Stimulated activated CD8-positive, alpha-beta memory T cell treated with anti-CD3 and anti-CD28 coated beads, Interleukin-15, amount 100 ng/mL, for 4 hours (primary cell): Measurements from ENCODE around the gene PDIA3.
"Not testable (repeated sequence)": the region's sequence is repeated elsewhere in the genome, so short reads cannot be mapped to it uniquely, and the experiment has no call there.

ENCODE experiments used
- DNase-seq, 2 donors: peaks; one replicate each; pipeline ENCODE4 v3.0.0-alpha.2; 2020; ENCODE audit warnings: low read depth in 2 of 2

The PDIA3 gene

DNA sequence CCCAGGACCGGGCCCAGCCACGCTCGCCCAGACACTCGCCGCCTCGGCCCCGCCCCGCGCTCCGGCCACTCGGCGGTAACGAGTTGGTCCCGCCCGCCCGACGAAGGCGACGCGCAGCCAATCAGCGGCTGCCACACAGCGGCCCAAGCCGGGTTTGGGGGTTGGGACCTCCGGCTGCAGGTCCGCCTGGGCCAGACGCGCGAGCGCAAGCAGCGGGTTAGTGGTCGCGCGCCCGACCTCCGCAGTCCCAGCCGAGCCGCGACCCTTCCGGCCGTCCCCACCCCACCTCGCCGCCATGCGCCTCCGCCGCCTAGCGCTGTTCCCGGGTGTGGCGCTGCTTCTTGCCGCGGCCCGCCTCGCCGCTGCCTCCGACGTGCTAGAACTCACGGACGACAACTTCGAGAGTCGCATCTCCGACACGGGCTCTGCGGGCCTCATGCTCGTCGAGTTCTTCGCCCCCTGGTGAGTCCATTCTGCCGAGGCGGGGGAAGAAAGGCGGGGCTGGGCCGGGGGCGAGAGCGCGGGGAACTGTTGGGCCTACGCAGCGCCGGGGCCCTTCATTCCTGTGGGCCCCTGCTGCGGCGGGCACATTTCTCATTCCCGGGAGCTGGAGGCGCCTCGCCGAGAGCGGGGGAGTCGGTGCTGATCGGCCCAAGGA lies at the start of gene PDIA3:
Gene PDIA3, plus strand, starts transcription at position 194 of the 658 bp plus-strand sequence. Its CDS starts 102 bp downstream, at position 296.
- peak; percentile 73 to 84 for DNase-seq

DNA sequence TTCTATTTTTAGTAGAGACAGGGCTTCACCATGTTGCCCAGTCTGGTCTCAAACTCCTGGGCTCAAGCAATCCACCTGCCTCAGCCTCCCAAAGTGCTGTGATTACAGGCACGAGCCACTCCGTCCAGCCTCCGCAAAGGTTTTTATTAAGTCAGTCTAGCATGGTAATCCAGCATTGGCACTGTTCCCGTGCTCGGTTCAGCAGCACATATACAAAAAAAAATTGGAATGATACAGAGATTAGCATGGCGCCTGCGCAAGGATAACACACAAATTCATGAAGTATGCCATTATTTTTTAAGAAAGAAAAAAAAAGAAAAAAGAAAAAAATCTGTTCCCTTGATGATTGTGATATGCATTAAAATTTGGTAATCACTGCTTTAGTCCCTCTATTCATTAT lies 44.1 kb upstream of the PDIA3 start:
- DNase-seq = no peak

DNA sequence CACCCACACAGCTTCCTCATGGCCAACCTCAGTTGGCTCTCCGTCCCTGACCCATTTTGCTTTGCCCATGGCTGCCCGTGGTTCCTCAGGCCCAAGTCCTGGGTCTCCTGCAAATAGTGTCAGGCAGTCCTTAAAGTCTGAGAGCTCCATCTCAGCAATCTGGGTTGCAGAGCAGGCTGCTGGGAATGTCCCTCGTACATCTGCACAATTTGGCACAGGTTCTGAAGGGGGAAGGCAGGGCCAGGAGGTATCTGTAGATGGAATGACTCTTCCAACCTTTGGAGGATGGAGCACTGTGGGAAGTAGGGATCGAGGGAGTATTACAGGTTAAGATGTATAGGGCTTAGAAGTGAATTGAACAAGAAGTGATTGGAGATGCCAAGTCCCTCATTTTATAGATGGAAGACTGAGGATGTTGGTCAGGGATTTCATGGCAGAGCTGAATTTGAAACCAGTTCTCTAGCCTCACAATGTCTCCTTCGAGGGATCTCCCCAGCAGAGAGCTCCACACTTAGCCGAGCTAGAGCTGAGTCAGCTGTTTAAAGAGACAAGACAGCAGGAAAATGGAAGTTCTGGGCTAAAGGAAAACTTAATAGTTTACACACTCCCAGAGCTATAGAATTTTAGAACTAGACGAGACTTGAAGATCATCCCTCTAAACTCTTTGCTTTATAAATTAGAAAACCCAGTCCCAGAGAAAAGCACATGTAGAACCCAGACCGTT lies 43.4 kb upstream of the PDIA3 start:
- no peak for DNase-seq

DNA sequence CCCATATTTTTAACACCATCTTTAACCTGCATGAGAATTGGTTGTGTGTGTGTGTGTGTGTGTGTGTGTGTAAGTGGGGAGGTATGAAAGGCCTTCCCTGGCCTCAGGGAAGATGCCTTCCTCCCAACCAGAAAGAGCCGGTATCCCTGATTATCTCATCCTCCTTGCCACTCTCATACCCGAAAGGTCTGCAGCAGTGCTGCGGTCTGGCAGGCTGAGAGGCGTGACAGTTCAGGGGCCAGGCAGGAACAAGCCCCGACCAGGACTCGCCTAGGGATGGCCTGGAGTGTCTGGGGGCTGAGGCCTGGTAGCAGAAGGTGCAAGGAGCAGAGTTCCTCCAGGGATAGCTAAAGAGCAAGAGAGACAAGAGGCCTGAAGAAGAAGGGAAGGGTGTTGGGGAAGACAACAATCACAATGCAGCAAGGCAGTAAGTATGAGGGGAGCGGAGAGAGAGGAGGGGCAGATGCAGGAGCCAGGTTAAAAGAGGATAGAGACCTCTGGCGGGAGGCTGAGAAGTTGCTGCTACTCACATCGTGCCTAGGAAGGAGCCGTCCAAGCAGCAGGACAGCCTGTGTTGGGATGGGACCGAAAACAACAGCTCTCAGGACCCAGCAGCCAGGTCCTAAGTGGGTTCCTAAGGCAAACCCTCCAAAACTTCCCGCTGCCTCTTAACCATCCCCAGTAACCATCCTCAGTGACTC lies 35.7 kb upstream of the PDIA3 start:
- not testable (repeated sequence) for DNase-seq

DNA sequence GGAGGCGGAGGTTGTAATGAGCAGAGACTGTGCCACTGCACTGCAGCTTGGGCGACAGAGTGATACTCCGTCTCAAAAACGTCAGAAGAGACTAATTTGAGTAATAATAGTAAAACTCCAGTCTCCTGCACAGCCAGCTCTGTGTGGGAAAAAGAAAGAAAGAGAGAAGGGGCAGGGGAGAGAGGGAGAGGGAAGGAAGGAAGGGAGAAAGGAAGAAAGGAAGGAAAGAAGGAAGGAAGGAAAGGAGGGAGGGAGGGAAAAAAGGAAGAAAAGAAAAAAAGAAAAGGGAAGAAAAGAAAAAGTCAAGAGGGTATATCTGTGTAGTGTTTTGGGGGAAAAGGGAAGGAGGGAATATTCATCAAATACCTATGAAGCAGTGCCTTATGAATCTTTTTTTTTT lies 23.1 kb upstream of the PDIA3 start:
- DNase-seq = no peak

DNA sequence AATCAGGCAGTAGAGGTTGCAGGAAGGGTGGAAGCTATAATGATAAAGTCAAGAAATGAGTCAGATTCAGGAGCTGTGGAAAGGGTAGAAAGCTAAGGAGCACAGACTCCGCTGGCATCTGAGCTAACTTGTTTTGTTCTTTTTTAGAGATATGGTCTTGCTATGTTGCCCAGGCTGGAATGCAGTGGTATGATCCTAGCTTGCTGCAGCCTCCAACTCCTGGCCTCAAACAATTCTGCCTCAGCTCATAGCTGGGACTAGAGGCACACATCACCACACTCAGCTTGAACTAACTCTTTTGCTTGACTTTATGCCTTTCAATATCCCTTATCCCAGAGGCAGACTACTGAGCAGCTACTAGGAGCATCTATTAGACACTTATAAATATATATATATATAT lies 19.9 kb upstream of the PDIA3 start:
- not testable (repeated sequence) for DNase-seq

DNA sequence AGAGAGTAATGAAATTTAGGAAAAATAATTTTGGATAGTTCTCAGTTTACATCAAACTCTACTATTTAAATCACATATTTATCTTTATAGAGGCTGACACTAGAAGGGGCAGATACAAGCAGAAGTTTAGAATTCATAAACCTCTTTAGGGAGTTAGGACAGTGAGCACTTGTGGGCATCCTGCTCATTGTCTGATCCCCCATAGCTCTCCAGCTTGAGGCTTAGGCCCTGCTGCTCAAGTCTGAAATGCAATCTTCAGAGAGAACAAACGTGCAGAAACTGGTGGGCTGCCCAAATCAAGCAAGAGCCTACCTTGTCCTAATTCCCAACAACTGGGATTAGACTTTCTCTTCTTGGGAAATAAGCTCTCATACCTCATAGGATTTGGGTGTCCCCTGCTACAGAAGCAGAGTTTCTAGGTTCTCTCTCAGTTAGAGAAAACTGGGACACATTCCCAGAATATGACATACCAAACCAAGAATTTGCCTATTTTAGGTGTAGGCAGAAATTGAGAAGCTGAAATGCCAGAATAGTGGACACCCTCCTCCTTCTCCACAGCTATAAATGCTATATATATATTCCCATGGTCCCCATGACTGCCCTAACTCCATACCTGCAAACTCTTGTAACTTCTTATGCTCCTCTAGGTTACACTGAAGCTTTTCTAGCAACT lies 18.0 kb upstream of the PDIA3 start:
- DNase-seq = not testable (repeated sequence)

DNA sequence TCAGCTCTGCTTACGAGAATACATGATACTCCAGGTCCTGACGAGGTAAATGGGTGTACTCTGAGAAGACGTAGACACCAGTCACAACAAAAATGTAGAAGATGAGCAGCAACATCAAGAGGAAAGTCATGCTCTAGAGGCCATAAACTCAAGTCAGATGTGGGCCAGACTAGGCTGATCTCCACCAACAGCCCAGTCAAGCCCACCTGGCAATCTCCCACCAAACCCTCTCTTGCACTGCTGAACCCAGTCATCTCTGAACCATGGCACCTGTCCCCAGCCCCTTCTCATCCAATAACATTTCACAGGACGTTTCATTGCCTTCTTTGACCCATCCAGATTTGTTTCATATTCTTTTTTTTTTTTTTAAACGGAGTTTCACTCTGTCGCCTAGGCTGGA lies 10.8 kb upstream of the PDIA3 start:
- DNase-seq = no peak

DNA sequence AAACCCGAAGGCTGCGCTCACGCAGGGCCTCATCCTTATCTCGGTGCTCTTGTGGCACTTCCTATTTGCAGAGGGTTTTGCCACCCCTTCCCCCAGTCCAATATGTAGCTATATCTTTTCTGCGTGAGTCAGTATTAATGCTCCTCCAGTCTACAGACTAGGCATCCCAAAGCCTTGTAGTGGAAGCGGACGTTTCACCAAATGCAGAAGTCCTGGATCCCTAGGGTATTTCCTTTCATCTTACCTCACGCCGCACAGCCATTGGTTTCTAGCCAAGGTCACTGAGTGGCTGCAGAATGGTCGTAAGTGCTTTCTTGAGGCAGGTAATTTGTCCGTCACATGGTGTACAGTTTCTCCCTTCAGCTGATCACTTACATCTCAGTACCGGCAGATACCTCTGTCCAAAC lies 668 bp downstream of the PDIA3 start:
- DNase-seq = not testable (repeated sequence)

DNA sequence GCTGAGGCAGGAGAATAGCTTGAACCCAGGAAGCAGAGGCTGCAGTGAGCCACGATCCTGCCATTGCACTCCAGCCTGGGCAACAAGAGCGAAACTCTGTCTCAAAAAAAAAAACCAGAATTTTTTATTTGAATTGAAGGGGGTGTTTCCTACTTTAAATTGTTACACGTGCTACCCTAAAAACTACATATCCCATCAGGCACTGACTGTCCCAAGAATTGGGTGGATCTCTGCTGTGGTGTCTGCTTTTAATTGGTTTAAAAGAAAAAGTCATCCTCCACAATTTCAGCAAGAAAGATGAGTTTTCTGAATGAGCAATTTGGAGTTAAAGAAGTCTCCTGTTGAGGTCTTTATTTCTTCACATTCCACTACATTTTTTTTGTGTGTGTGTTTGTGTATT lies 2.1 kb downstream of the PDIA3 start:
- no peak for DNase-seq

DNA sequence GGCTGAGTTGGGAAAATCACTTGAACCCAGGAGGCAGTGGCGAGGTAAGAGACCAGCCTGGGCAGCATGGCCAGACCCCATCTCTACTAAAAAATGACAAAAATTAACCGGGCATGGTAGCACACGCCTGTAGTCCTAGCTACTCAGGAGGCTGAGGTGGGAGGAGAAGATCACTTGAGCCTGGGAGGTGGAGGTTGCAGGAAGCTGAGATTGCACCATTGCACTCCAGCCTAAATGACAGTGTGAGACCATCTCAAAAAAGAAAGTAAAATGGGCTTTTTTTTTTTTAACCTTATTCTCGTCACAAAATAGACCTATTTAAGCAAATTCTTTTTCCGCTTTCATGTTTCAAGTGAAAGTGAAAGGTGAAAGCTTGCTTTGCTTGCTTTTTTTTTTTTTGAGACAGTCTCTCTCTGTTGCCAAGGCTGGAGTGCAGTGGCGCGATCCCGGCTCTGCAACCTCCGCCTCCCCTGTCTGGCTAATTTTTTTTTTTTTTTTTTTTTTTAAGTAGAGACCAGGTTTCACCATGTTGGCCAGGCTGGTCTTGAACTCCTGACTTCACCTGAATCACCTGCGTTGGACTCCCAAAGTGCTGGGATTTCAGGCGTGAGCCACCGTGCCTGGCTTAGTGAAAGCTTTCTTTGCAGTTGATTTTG lies 3.6 kb downstream of the PDIA3 start:
- no peak for DNase-seq

DNA sequence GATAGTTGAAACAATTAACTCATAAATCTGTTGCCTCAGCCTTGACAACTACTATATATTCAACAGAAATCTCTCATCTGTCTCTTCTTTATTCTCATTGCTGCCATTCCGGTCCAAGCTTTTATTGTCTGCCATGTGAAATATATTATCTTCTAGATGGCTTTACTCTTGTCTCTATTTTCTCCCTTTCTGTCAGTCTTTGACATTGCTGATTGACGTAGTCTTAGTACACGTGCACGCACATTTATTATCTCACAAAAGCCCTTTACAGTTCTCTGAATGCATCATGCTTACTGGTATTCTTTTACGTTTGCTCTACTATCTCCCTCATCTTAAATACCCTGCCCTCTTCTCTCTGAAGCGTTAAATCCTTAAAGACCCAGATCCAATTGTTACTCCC lies 5.6 kb downstream of the PDIA3 start:
- DNase-seq = no peak

DNA sequence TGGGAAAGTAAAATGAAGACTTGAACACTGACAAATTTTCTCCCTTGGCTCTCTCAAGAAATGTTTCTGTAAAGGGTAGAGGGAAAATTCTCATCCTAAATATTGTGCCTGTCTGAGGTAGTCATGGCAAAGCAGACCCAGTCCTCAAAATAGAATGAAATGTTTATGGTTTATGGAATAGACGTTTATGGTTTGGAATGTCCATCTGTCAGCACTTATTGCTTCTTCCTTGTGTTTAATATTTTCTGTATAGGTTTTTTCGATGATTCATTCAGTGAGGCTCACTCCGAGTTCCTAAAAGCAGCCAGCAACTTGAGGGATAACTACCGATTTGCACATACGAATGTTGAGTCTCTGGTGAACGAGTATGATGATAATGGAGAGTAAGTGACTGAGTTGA lies 16.6 kb downstream of the PDIA3 start:
- DNase-seq = no peak

DNA sequence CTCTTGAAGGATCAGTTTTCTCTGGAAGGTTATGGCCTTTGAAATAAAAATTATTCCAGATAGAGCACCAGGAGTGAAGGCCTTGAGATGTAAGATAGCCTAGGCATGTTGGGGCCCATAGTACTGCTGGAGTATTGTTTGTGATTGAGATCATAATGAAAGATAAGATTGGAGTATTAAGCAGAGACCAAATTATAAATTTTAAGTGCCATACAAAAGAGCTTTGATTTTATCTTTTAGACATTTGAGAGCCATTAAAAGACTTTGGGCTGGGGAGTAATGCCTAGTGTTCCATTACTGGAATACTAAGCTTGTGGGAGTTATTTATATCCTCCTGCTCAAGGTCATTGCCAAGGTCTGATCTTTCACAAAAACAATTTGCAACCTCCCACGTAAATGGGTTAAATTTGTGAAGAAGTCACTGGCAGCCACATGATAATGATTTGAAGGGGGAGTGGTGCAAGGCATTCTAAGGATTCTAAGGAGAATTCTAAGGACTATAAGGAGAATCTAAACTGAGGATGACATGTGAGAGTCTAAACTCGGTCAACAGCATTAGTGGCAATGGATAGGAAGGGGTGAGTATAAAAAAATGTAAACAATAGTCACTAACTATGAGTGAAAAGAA lies 17.7 kb downstream of the PDIA3 start:
- DNase-seq = no peak

DNA sequence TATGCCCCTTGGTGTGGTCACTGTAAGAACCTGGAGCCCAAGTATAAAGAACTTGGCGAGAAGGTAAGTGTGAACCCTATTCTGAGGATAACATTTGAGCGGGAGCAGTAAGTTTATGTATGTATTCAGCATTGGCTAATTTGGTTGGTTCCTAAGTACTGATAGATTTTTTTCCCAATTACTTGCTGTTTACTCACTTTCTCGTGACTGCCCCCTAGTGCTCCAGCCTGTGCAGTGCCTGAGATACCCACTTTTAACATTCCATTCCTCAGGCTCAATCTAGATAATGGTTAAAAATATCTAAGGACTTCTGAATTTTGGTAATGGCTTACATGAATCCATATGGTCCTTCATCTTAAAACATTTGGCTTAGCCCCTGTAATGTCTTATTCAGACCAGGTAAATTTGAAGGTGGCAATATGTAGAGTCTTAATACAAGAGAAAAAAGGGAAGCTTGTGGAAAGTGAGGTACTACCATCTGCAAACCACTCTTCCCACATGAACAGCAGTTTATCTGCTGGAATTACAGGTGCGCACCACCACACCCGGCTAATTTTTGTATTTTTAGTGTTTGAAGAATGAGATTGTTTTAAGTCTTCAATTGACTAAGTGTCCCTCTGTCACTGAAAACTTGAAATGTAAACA lies 23.5 kb downstream of the PDIA3 start:
- no peak for DNase-seq

DNA sequence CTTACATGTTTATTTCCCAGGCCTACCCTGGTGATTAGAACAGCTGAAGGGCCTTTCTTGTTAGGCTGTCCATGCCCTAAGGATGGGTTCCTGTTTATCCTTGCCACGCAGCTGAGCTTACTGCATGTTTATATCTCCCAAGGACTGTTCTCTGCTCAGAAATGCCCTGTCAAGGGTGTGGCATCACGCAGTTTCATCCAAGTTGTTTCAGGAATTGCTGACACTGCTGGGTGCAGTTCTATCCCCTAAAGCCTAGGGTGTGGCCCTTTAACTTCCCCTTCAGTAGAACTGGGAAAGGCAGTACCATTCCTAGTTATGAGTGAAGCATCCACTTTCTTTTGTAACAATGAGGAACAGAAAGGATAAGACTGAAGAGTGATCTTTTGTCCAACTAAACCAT lies 25.6 kb downstream of the PDIA3 start:
- DNase-seq = no peak

DNA sequence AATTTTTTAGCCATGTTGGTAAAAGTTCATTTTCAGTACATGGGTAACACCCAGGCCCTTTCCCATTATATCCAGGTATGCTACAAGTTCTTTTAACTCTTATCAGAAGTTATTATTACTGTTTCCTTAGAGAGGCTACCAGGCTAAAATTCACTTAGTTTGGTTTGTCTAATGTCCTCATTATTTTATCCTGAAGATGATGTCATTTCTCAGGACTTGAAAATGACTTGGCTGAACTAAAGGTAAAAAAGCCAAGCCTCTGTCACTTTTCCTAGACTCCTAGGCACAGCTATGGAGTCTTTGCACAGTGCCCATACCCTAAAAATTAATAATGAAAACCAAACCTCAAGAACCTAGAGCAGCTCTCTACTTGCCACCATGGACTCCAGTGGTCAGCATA lies 26.4 kb downstream of the PDIA3 start:
- no peak for DNase-seq

DNA sequence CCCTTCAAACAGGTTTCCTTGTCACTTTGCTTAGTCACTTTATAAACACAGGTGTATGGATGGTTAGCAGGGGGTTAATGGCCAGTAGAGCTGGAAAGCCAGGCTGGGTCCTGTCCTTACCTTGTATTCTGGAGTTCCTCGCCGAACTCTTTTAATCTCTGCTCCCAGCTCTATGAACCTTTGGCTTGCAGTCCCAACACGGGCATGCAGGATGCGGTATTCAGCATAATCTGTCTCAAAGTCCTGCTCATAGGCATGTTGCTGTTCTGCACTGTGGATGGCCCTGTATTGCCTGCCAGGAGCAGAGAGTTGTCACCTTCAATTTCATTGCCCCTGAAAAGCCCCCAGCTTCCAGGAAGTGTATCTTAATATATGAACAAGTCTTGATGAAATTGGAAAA lies 27.8 kb downstream of the PDIA3 start:
- DNase-seq = no peak

DNA sequence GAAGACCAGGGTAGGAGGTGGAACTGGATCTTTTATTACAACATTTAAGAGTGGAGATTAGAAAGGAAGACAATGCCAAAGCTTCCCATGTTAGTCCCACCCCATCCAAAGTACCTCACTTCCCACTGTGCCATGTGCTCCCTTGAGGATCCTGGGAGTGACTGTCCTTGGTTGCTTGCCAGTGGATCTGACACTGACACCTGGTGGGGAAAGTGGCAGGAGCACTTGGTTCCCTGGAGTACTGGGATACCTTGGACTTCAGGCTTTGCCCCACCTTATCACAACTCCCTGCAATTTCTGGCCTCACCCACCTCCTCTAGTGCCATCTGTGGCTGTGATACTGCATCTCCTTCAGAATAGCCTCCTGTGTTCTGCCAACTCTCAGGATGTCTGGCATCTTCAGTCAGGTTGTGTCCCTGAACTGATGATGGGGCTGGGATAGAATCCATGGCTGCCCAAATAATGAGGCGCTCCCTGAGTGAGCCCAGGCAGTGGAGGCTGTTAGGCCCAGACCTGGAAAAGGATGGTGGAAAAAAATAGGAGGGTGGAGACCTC lies 29.2 kb downstream of the PDIA3 start:
- no peak for DNase-seq

DNA sequence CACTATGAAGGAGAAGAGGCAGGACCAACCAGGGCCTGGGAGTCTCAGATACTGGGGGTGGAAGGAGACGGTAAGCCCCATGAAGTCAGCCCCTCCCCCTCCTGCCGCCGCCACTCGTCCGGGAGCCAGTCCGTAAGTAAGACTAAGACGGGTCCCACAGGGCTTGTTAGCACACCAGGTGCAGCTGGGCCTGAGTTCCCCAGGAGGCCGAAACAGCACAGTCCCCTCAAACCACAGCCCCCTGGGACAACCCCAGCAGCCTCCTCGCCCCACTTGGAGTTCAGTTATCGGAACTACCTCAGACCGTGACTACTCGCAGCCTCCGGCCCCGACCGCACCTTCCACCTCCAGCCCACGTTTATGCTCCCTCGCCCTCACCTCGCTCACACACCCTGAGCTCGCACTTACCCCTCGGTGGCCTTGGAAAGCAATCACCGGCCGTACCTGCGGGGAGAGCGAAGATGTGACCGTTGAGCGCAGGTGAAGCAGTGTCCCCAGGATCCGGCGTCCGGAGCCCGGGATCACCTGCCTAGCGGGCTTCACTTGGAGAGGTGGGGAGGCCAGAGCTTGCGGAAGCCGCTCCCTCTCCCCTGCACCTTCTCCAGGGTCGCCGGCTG lies 30.0 kb downstream of the PDIA3 start:
- no peak for DNase-seq
